A673 (cell line): ENCODE data around the gene EXD3. TPM values are rescaled to one million over a fixed set of nuclear protein-coding genes. Genes with fewer than 3 reads are reported as not detected.

Experiments
- BruUV-seq: library from RNA; stranded (reverse); fragments of 400-500 nt; replicated peaks from 2 replicates; lab custom pipeline; 2021; lab: Mats Ljungman, UMichigan
- CTCF ChIA-PET: fragments of 300-600 bp; sonication (Branson Sonifier 250); formaldehyde crosslinking; loops from one replicate; lab custom pipeline; 2022; ENCODE audit warnings: antibody characterized with exemption; lab: Charles Lee
- POLR2A ChIA-PET: fragments of 300-600 bp; sonication (Branson Sonifier 250); formaldehyde crosslinking; loops from one replicate; lab custom pipeline; 2022; ENCODE audit warnings: antibody characterized with exemption; ENCODE audit not compliant: low non-redundant PET; lab: Charles Lee
- DNase-seq: peaks from one replicate; pipeline ENCODE4 v3.0.0-alpha.2; 2015; ENCODE audit warnings: low spot score
- H3K27ac ChIP-seq: fragments of 200-600 bp; sonication (generic); 2 replicates; pipeline ENCODE4 v1.5.1; 2016; ENCODE audit warnings: mixed run types, low read depth, mild to moderate bottlenecking, mixed read lengths, antibody characterized with exemption, low read length; ENCODE audit not compliant: poor library complexity, severe bottlenecking
- H3K27me3 ChIP-seq: fragments of 200-600 bp; sonication (generic); replicated peaks from 2 replicates; pipeline ENCODE4 v1.6.1; 2017; ENCODE audit warnings: mixed run types, low read depth, mild to moderate bottlenecking, mixed read lengths, antibody characterized with exemption, low read length; ENCODE audit not compliant: insufficient read depth, poor library complexity
- H3K36me3 ChIP-seq: fragments of 200-600 bp; sonication (generic); 2 replicates; pipeline ENCODE4 v1.6.1; 2016; ENCODE audit warnings: mixed run types, mild to moderate bottlenecking, mixed read lengths, antibody characterized with exemption, low read length; ENCODE audit not compliant: insufficient read depth, poor library complexity, severe bottlenecking
- H3K4me1 ChIP-seq: fragments of 200-600 bp; sonication (generic); 2 replicates; pipeline ENCODE4 v1.6.1; 2017; ENCODE audit warnings: mixed run types, mild to moderate bottlenecking, mixed read lengths, antibody characterized with exemption, low read length; ENCODE audit not compliant: insufficient read depth, poor library complexity, severe bottlenecking
- H3K4me3 ChIP-seq: fragments of 200-600 bp; sonication (generic); 2 replicates; pipeline ENCODE4 v1.5.1; 2016; ENCODE audit warnings: low read depth, mixed run types, mild to moderate bottlenecking, mixed read lengths, low read length; ENCODE audit not compliant: poor library complexity, severe bottlenecking
- H3K9me3 ChIP-seq: fragments of 200-600 bp; sonication (generic); 2 replicates; pipeline ENCODE4 v1.6.1; 2016; ENCODE audit warnings: mixed run types, low read depth, mild to moderate bottlenecking, mixed read lengths, antibody characterized with exemption, low read length; ENCODE audit not compliant: poor library complexity, severe bottlenecking
- CTCF ChIP-seq: fragments of 300-800, 200-600 bp; sonication (generic); conservative IDR thresholded peaks from 2 replicates; pipeline ENCODE4 v1.5.1; 2017; ENCODE audit warnings: low read depth, mild to moderate bottlenecking, antibody characterized with exemption, low read length, moderate library complexity, mixed read lengths
- EZH2 ChIP-seq: fragments of 200-600 bp; sonication (generic); IDR thresholded peaks from 2 replicates; pipeline ENCODE4 v1.6.1; 2017; ENCODE audit warnings: borderline replicate concordance, low read depth, mild to moderate bottlenecking, mixed read lengths, antibody characterized with exemption, low read length; ENCODE audit not compliant: poor library complexity, severe bottlenecking
- intact Hi-C: fragments of 100-400 bp; cut with micrococcal nuclease; formaldehyde crosslinking; loops from one replicate; pipeline ENCODE4 v1.10.0; 2022; ENCODE audit not compliant: unreplicated experiment
- total RNA-seq: library from RNA; stranded (reverse); gene quantifications from 2 replicates; pipeline ENCODE4 v1.2.3, GENCODE V29; 2021

Gene EXD3
- total RNA-seq, 1 experiment from 2014 or later, result 6.3 TPM

- BruUV-seq, result no TSS peak
- no peak for TF ChIP-seq EZH2
- TF ChIP-seq CTCF, result no peak
- ChIA-PET POLR2A (no interaction called here), CTCF (no interaction called here)
- Histone ChIP-seq H3K27ac (peak overlapping the region; percentile 49), H3K4me3 (peak overlapping the region; percentile 60), H3K9me3 (no peaks in the 10 kb centered on the region), H3K27me3 (no peaks in the 10 kb centered on the region), H3K36me3 (no peaks in the 10 kb centered on the region), H3K4me1 (peaks cover 46% of the 10 kb centered on the region)
- DNase-seq, result peak; percentile 66
- intact Hi-C loops, result no loop called here
Observed at GRCh38 chr9:137300567-137301080, 122.3 kb downstream of the EXD3 start.

- Histone ChIP-seq H3K4me1 (peaks cover 39% of the 10 kb centered on the region), H3K9me3 (no peaks in the 10 kb centered on the region), H3K27me3 (no peaks in the 10 kb centered on the region), H3K4me3 (peak overlapping the region; percentile 60), H3K27ac (no peak overlapping the region), H3K36me3 (no peaks in the 10 kb centered on the region)
- BruUV-seq, result TSS peak; percentile 86
- CTCF ChIA-PET, result no interaction called here
- intact Hi-C loops, result no loop called here
- peak; percentile 39 for DNase-seq
- TF ChIP-seq CTCF (no peak), EZH2 (no peak)
- POLR2A ChIA-PET, result no interaction called here
Observed at GRCh38 chr9:137299938-137300337, 123.0 kb downstream of the EXD3 start.

GRCh38 chr9:137299203-137299565 lies 123.8 kb downstream of the EXD3 start:
- no peak for DNase-seq
- no TSS peak for BruUV-seq
- H3K4me3 ChIP-seq, result no peak overlapping the region
- intact Hi-C loops, result no loop called here
- TF ChIP-seq EZH2 (no peak), CTCF (no peak)
- POLR2A ChIA-PET, result no interaction called here
- H3K36me3 ChIP-seq, result no peaks in the 10 kb centered on the region
- no peaks in the 10 kb centered on the region for H3K27me3 ChIP-seq
- peaks cover 32% of the 10 kb centered on the region for H3K4me1 ChIP-seq
- H3K27ac ChIP-seq, result no peak overlapping the region
- CTCF ChIA-PET, result interaction anchor here (0.8 kb wide), 1 partner anchor 124 kb away, joined by 3 read pairs; the partner anchor contains the start of genes EXD3 and NOXA1
- peaks cover 3% of the 10 kb centered on the region for H3K9me3 ChIP-seq
